ENCODE results near the gene KDM4C. TPM values are rescaled to one million over a fixed set of nuclear protein-coding genes. Genes with fewer than 3 reads are reported as not detected.
A peak's percentile ranks its signal among the peaks of the same experiment; 100 is the strongest.

KDM4C gene
- total RNA-seq, 1 donor from 2014 or later = 18.2 TPM

DNA sequence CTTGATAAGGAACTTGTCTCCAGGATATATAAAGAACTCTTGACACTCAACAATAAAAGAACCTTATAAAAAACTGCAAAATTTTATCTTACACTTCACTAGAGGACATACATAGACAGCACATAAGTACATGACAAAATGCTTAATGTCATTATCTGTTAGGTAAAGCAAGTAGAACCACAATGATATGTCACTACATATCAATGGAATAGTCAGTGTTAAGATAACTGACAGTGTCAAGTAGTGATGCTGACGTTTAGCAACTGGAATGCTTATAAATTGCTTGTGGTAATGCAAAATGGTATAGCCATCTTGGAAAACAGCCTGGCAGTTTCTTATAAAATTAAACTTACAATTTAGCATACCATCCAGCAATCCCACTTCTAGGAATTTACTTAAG is 314.1 kb downstream of the KDM4C start:
- Mint-ChIP-seq H3K9me3 (ENCODE audit: unreplicated experiment) (no peaks in the 10 kb centered on the region), H3K4me3 (ENCODE audit: unreplicated experiment) (no peak overlapping the region), H3K27me3 (ENCODE audit: low read depth, unreplicated experiment) (no peaks in the 10 kb centered on the region), H3K36me3 (ENCODE audit: low read depth, unreplicated experiment) (no peaks in the 10 kb centered on the region), H3K27ac (ENCODE audit: unreplicated experiment) (no peak overlapping the region), H3K4me1 (ENCODE audit: low read depth, unreplicated experiment) (no peaks in the 10 kb centered on the region)
- Histone ChIP-seq H2AFZ (ENCODE audit: low read depth, low read length) (no peak overlapping the region), H3K27me3 (ENCODE audit: insufficient read depth, low read length) (no peaks in the 10 kb centered on the region), H4K20me1 (ENCODE audit: insufficient read depth, low read length) (no peaks in the 10 kb centered on the region), H3K4me2 (ENCODE audit: low read length) (no peak overlapping the region), H3K4me1 (ENCODE audit: insufficient read depth, low read length) (no peaks in the 10 kb centered on the region), H3K27ac (ENCODE audit: low read depth, low read length) (no peak overlapping the region), H3K36me3 (ENCODE audit: insufficient read depth, low read length) (no peaks in the 10 kb centered on the region), H3K9ac (ENCODE audit: low read length) (no peak overlapping the region), H3K79me2 (ENCODE audit: insufficient read depth, low read length) (no peaks in the 10 kb centered on the region), H3K4me3 (ENCODE audit: insufficient read depth, low read depth, low read length) (no peak overlapping the region), H3K9me3 (ENCODE audit: insufficient read depth, low read depth, low read length) (no peaks in the 10 kb centered on the region)
- TF ChIP-seq, protein P1, sequence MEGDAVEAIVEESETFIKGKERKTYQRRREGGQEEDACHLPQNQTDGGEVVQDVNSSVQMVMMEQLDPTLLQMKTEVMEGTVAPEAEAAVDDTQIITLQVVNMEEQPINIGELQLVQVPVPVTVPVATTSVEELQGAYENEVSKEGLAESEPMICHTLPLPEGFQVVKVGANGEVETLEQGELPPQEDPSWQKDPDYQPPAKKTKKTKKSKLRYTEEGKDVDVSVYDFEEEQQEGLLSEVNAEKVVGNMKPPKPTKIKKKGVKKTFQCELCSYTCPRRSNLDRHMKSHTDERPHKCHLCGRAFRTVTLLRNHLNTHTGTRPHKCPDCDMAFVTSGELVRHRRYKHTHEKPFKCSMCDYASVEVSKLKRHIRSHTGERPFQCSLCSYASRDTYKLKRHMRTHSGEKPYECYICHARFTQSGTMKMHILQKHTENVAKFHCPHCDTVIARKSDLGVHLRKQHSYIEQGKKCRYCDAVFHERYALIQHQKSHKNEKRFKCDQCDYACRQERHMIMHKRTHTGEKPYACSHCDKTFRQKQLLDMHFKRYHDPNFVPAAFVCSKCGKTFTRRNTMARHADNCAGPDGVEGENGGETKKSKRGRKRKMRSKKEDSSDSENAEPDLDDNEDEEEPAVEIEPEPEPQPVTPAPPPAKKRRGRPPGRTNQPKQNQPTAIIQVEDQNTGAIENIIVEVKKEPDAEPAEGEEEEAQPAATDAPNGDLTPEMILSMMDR (IDR thresholded peaks at IDR 0.05; ENCODE audit: insufficient read depth, low read depth, low read length) = no peak
- TF ChIP-seq EZH2 (IDR thresholded peaks at IDR 0.05; ENCODE audit: insufficient read depth, low read length) = no peak
- FAIRE-seq (peak; percentile 13), DNase-seq (ENCODE audit: low read depth) (no peak)

DNA sequence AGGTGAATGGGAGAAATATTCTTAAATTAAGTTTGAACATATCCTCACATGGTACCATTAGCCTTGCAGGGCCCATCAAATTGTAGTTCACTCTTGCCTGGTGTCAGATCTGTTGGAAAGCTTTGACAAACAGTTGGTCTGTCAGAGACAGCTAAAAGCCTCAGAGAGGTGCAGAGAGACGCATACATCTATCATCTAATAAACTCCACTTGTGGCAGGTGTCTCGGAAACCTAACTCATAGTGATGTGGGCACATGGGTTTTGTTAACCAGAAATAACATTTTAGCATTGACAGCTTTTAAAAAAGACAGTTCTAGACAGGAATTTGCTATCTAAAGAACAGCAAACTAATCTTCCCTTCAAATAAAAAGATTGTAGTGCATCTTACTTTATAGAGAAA is 315.9 kb downstream of the KDM4C start:
- H3K27me3 Mint-ChIP-seq (ENCODE audit: low read depth, unreplicated experiment) = no peaks in the 10 kb centered on the region
- no peak overlapping the region for H3K4me3 ChIP-seq (ENCODE audit: insufficient read depth, low read depth, low read length)

DNA sequence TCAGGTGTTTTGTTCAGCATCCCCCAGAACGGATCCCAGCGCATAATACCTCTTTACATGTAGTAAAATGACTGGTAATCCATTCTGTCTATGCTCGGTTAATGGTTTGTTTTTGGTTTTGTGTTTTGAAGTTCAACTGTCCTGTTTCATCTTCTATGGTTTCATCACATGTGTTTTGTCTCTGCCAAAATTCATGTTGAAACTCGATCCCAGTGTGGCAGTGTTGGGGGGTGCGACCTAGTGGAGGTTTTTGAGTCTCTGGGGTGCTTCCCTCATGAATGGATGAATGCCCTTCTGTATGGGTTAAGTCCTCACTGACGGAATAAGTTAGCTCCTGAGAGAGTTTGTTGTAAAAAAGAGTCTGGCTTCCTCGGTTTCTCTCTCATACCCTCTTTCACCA is 317.4 kb downstream of the KDM4C start:
- H3K36me3 Mint-ChIP-seq (ENCODE audit: low read depth, unreplicated experiment) = peaks cover 1% of the 10 kb centered on the region
- TF ChIP-seq, protein P1 (IDR thresholded peaks at IDR 0.05; ENCODE audit: insufficient read depth, low read depth, low read length) = no peak
- no peak for TF ChIP-seq EZH2 (IDR thresholded peaks at IDR 0.05; ENCODE audit: insufficient read depth, low read length)
- H4K20me1 ChIP-seq (ENCODE audit: insufficient read depth, low read length) = no peaks in the 10 kb centered on the region
- H3K27ac Mint-ChIP-seq (ENCODE audit: unreplicated experiment) = no peak overlapping the region
- no peaks in the 10 kb centered on the region for H3K79me2 ChIP-seq (ENCODE audit: insufficient read depth, low read length)
- no peaks in the 10 kb centered on the region for H3K4me1 Mint-ChIP-seq (ENCODE audit: low read depth, unreplicated experiment)
- DNase-seq (ENCODE audit: low read depth) = no peak
- H3K27me3 ChIP-seq (ENCODE audit: insufficient read depth, low read length) = no peaks in the 10 kb centered on the region
- no peak overlapping the region for H3K27ac ChIP-seq (ENCODE audit: low read depth, low read length)
- no peak overlapping the region for H2AFZ ChIP-seq (ENCODE audit: low read depth, low read length)
- H3K36me3 ChIP-seq (ENCODE audit: insufficient read depth, low read length) = no peaks in the 10 kb centered on the region
- H3K9me3 ChIP-seq (ENCODE audit: insufficient read depth, low read depth, low read length) = no peaks in the 10 kb centered on the region
- no peaks in the 10 kb centered on the region for H3K27me3 Mint-ChIP-seq (ENCODE audit: low read depth, unreplicated experiment)
- FAIRE-seq = no peak
- no peak overlapping the region for H3K4me2 ChIP-seq (ENCODE audit: low read length)
- no peaks in the 10 kb centered on the region for H3K4me1 ChIP-seq (ENCODE audit: insufficient read depth, low read length)
- H3K9me3 Mint-ChIP-seq (ENCODE audit: unreplicated experiment) = no peaks in the 10 kb centered on the region
- H3K9ac ChIP-seq (ENCODE audit: low read length) = no peak overlapping the region
- no peak overlapping the region for H3K4me3 ChIP-seq (ENCODE audit: insufficient read depth, low read depth, low read length)
- no peak overlapping the region for H3K4me3 Mint-ChIP-seq (ENCODE audit: unreplicated experiment)

More for the DNA sequence above, 315.9 kb downstream of the KDM4C start:
- no peak for FAIRE-seq
- Mint-ChIP-seq H3K27ac (ENCODE audit: unreplicated experiment) (no peak overlapping the region), H3K9me3 (ENCODE audit: unreplicated experiment) (no peaks in the 10 kb centered on the region), H3K36me3 (ENCODE audit: low read depth, unreplicated experiment) (no peaks in the 10 kb centered on the region), H3K4me1 (ENCODE audit: low read depth, unreplicated experiment) (no peaks in the 10 kb centered on the region), H3K4me3 (ENCODE audit: unreplicated experiment) (no peak overlapping the region)
- Histone ChIP-seq H3K9me3 (ENCODE audit: insufficient read depth, low read depth, low read length) (no peaks in the 10 kb centered on the region), H4K20me1 (ENCODE audit: insufficient read depth, low read length) (no peaks in the 10 kb centered on the region), H3K4me1 (ENCODE audit: insufficient read depth, low read length) (no peaks in the 10 kb centered on the region), H3K4me2 (ENCODE audit: low read length) (no peak overlapping the region), H2AFZ (ENCODE audit: low read depth, low read length) (no peak overlapping the region), H3K36me3 (ENCODE audit: insufficient read depth, low read length) (no peaks in the 10 kb centered on the region), H3K27ac (ENCODE audit: low read depth, low read length) (no peak overlapping the region), H3K79me2 (ENCODE audit: insufficient read depth, low read length) (no peaks in the 10 kb centered on the region), H3K27me3 (ENCODE audit: insufficient read depth, low read length) (no peaks in the 10 kb centered on the region), H3K9ac (ENCODE audit: low read length) (no peak overlapping the region)
- DNase-seq (ENCODE audit: low read depth) = no peak
- no peak for TF ChIP-seq EZH2 (IDR thresholded peaks at IDR 0.05; ENCODE audit: insufficient read depth, low read length)
- TF ChIP-seq, protein P1 (IDR thresholded peaks at IDR 0.05; ENCODE audit: insufficient read depth, low read depth, low read length) = no peak
